T47D (cell line): ENCODE measurements around the gene MTHFD2L.
"Not testable (repeated sequence)": the region's sequence is repeated elsewhere in the genome, so short reads cannot be mapped to it uniquely, and the experiment has no call there.

Source experiments
- DNase-seq, 2 experiments: peaks; one replicate each; pipeline versions ENCODE4 v3.0.0 to v3.0.0-alpha.2; 2011 to 2012; ENCODE audit warnings: low read depth in 1 of 2, low spot score in 1 of 2
- JUND ChIP-seq: IDR thresholded peaks from 2 replicates; pipeline ENCODE4 v1.6.1; 2012; ENCODE audit warnings: low read depth
- in situ Hi-C: cut with HindIII; loops from 2 replicates; pipeline ENCODE4 v1.10.0; 2016; ENCODE audit warnings: low sequenced_read_pairs, low pct_unique_long_range_greater_than_20kb

MTHFD2L gene

DNA sequence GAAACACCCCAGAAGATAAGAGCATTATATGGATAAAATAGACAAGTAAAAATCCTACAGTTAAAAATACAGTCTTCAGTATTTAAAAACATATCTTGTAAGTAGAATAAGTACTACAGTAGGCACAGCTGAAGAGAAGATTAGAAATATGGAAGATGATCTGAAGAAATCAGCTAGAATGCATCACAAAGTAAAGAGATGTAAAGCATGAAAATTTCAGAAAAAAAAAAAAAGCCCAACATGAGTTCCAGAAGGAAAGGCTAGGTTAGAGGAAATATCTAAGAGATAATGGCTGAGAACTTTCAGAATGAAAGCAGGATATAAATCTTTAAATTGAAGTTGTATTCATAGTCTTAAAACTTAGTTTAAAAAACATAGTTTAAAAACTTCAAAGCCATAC, 171.4 kb downstream of the MTHFD2L start:
- no peak for TF ChIP-seq JUND
- in situ Hi-C loops, result no loop called here
- DNase-seq, result no peak

DNA sequence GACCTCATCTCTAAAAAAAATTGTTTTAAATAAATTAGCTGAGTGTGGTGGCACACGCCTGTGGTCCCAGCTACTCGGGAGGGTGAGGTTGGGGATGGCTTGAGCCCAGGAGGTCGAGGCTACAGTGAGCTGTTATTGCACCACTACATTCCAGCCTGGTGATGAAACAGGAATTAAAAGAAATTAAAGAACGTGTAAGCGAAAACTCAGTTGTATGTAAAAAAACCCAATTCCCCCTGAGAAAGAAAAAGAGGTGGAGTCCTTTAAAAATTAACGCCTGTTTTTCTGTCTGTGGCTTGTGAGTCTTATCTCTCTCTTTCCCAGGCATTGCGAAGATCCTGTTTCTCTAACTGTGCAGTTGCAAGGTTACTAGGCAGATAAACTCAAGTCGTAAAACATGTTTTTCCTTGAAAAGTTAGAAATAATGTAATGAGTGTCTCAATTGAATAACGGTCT, 172.4 kb downstream of the MTHFD2L start:
- no peak for TF ChIP-seq JUND
- no peak for DNase-seq
- in situ Hi-C loops, result no loop called here

DNA sequence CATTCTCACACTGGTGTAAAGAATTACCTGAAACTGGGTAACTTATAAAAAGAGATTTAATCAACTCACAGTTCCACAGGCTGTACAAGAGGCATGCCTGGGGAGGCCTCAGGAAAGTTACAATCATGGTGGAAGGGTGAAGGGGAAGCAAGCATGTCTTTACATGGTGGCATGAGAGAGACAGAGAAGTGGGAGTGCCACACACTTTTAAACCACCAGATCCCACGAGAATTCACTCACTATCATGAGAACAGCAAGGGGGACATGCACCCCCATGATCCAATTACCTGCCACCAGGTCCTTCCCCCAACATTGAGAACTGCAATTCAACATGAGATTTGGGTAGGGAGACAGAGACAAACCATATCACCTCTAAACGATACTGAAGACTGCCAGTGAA, 173.3 kb downstream of the MTHFD2L start:
- TF ChIP-seq JUND, result no peak
- in situ Hi-C loops, result no loop called here
- DNase-seq, result no peak

DNA sequence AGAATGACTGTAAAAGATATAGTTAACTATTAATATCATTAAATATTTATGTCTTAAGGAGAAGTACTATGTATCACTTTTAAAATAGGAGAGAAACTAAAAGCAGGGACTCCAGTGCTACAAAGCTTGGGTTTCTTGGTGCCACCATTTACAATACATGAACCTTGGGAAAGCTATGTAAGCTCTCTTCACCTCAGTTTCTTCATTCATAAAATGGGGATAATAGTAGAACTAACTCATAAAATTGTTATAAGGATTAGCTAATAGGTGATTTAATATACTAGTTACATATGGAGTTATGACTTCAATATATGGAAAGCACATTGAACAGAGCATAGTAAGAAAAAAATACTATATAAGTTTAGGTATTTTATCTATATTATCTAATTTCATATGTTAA, 174.0 kb downstream of the MTHFD2L start:
- in situ Hi-C loops, result no loop called here
- DNase-seq, result no peak
- TF ChIP-seq JUND, result no peak

DNA sequence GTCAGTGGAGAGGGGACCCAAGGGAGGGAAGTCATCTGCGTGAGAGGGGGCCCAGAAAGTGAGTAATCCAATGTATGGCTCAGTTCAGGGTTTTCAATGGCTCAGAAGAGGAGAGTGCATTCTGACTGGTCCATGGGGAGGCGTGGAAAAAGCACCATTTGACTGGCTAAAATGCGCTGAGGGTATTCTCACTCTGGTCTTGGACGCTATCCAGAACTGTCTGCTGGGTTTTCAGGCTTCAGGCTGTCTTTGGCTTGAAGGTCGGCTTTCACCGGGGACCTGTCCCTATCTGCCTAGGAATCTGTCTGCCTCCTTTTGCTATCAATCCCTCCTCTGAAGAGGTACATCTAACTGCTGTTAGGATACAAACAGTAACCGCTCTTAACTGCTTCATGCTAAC, 176.7 kb downstream of the MTHFD2L start:
- no peak for TF ChIP-seq JUND
- in situ Hi-C loops, result no loop called here
- DNase-seq, result no peak

DNA sequence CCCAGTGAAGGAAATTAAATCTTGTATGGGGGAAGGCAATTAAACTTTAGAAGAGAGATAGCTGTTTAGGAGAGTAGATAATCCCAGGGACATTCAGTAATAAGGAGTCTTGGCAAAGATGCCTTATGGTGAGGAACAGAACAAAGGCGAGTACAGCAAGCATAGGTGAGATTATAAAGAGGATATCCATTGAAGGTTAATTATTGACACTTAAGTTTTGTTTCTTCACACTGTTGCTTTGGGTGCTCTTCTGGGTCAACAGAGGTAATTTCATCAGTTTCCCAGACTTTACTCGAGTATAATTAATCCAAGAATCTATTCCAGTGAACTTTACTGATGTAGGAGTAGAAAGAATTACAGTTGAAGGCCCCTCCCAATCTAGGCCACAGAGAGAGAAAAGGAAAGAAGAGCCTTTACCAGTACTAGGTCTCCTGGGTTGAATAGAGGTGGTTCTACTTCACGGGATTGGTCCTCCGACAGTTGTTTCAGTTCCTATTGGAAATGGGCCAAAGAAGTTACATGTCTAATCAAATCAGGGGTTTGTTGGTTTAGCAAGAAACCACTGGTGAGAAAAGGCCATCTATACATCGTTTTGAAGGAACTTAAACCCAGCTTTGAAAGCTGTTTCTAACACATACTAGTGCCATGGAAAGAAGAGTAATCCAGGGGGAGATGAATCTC, 177.6 kb downstream of the MTHFD2L start:
- DNase-seq, result no peak
- TF ChIP-seq JUND, result no peak
- in situ Hi-C loops, result no loop called here

DNA sequence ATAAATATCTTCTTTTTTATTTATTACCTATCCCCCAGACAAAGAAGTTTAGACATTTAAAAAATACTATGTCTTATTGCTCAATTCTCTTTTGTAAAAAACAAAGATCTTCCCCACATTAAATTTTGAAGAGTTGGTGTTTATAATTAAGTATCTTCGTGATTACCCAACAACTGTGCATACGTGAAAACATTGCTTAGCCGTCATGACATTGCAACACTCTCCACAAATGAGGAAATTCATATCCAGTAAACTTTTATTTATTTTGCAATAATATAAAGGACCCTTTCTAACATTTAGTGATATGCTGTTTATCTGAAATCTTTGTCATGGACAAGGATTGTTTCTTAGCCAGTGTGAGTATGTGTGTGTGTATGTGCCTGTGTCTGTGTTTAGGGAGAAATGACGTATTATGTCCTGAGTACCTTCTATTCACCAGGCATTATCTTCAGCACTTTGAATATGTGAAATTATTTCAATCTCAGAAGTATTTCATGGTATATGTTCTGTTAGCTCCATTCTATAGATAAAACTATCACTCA, 180.9 kb downstream of the MTHFD2L start:
- DNase-seq, result no peak

DNA sequence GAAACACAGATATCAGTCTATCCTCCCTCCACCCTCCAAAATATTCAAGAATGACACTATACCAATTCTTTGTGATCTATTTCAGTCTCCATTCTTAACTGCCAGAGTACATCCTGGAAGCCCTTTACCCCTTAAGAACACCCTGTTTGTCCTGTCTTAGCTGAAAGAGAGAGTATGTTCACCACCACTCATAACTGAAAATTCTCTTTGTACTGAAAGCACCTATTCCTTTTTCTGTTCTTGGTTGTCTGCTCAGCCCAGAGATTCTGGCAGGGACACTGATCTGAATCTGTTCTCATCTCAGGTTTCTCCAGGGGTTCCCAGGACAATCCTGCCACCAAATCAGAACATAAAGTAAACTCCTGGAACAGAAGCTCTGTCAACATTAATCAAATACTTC, 181.6 kb downstream of the MTHFD2L start:
- no peak for DNase-seq
- no peak for TF ChIP-seq JUND
- in situ Hi-C loops, result no loop called here

More for the DNA sequence above, 180.9 kb downstream of the MTHFD2L start:
- in situ Hi-C loops, result no loop called here
- no peak for TF ChIP-seq JUND

DNA sequence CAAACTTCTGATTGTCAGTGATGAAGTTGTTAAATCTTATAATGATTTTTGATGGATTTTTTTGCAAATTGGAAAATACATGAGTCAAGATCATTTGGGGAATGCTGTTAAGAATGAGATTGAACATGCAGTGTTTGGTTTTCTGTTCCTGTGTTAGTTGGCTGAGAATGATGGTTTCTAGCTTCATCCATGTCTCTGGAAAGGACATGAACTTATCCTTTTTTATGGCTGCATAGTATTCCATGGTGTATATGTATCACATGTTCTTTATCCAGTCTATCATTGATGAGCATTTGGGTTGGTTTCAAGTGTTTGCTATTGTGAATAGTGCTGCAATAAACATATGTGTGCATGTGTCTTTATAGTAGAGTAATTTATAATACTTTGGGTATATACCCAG, 182.5 kb downstream of the MTHFD2L start:
- in situ Hi-C loops, DNase-seq: not testable (repeated sequence)

DNA sequence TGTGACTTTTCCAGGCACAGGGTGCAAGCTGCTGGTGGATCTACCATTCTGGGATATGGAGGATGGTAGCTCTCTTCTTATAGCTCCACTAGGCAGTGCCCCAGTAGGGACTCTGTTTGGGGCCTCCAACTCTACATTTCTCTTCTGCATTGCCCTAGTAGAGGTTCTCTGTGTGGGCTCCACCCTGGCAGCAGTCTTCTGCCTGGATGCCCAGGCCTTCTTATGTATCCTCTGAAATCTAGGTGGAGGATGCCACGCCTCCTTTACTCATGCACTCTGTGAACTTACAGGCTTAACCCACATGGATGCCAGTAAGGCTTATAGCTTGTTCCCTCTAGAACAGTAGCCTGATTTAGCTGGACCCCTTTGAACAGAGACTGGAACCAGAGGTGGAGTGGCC, 186.1 kb downstream of the MTHFD2L start:
- no peak for TF ChIP-seq JUND
- in situ Hi-C loops, result no loop called here
- DNase-seq, result no peak
